SK-N-SH (cell line): ENCODE data around the gene ABITRAM. TPM values are rescaled to one million over a fixed set of nuclear protein-coding genes. Genes with fewer than 3 reads are reported as not detected.

ENCODE experiments used
- CTCF ChIA-PET: fragments of 300-600, 350-600 bp; formaldehyde crosslinking; extraction: SDS; loops from one replicate; lab custom pipeline; 2021; lab: Yijun Ruan, JAX
- POLR2A ChIA-PET: fragments of 350-600 bp; sonication (Branson Sonifier 250); formaldehyde crosslinking; extraction: SDS; loops from one replicate; lab custom pipeline; 2020; ENCODE audit warnings: antibody characterized with exemption, inconsistent platforms; lab: Yijun Ruan, JAX
- DNase-seq: peaks from one replicate; pipeline ENCODE4 v3.0.0; 2012
- H2AFZ ChIP-seq: fragments of 200-600 bp; sonication (generic); 2 replicates; pipeline ENCODE4 v1.8.1; 2016; ENCODE audit warnings: antibody characterized with exemption, mild to moderate bottlenecking, low read depth
- H3F3A ChIP-seq: fragments of 200-600 bp; sonication (generic); replicated peaks from 2 replicates; pipeline ENCODE3; 2016; ENCODE audit warnings: antibody characterized with exemption, mild to moderate bottlenecking; ENCODE audit not compliant: insufficient read depth
- H3K27ac ChIP-seq, 2 experiments: fragments of 200-500 bp in 1 of 2; fragments of 200-600 bp in 1 of 2; sonication (Bioruptor generic) in 1 of 2; sonication (generic), shearing (Covaris generic) in 1 of 2; 2 replicates each; pipeline versions ENCODE4 v1.5.1 to v1.6.1; 2014 to 2016; ENCODE audit warnings: low read depth in 2 of 2, inconsistent platforms in 1 of 2, low read length in 1 of 2, mild to moderate bottlenecking in 1 of 2, mixed read lengths in 1 of 2
- H3K27me3 ChIP-seq: fragments of 200-600 bp; sonication (generic), shearing (Covaris generic); 2 replicates; pipeline ENCODE4 v1.6.1; 2016; ENCODE audit warnings: mixed run types; ENCODE audit not compliant: insufficient read depth
- H3K36me3 ChIP-seq, 2 experiments: fragments of 200-500 bp in 1 of 2; fragments of 200-600 bp in 1 of 2; sonication (Bioruptor generic) in 1 of 2; sonication (generic) in 1 of 2; replicated peaks in 1 of 2; 2 replicates each; pipeline versions ENCODE3 to v1.5.1; 2014 to 2016; ENCODE audit warnings: low read length in 1 of 2, mild to moderate bottlenecking in 1 of 2; ENCODE audit not compliant: insufficient read depth in 2 of 2, control insufficient read depth in 1 of 2
- H3K4me1 ChIP-seq, 2 experiments: fragments of 200-500 bp in 1 of 2; fragments of 200-600 bp in 1 of 2; sonication (Bioruptor generic) in 1 of 2; sonication (generic), shearing (Covaris generic) in 1 of 2; 2 replicates each; pipeline versions ENCODE4 v1.5.1 to v1.6.1; 2014 to 2016; ENCODE audit warnings: low read depth in 1 of 2, low read length in 1 of 2, mixed run types in 1 of 2; ENCODE audit not compliant: insufficient read depth in 2 of 2, control insufficient read depth in 1 of 2
- H3K4me2 ChIP-seq: fragments of 200-600 bp; sonication (generic), shearing (Covaris generic); 2 replicates; pipeline ENCODE4 v1.6.1; 2017; ENCODE audit warnings: mixed run types
- H3K4me3 ChIP-seq, 2 experiments: fragments of 200-500 bp in 1 of 2; fragments of 200-600 bp in 1 of 2; sonication (Bioruptor generic) in 1 of 2; sonication (generic), shearing (Covaris generic) in 1 of 2; 2 replicates each; pipeline versions ENCODE4 v1.5.1 to v1.8.1; 2014 to 2016; ENCODE audit warnings: low read depth in 2 of 2, inconsistent platforms in 1 of 2, low read length in 1 of 2, mild to moderate bottlenecking in 1 of 2, mixed read lengths in 1 of 2, moderate library complexity in 1 of 2
- H3K79me2 ChIP-seq: fragments of 200-600 bp; sonication (generic); 2 replicates; pipeline ENCODE4 v1.8.1; 2017; ENCODE audit warnings: mild to moderate bottlenecking; ENCODE audit not compliant: insufficient read depth
- H3K9ac ChIP-seq: fragments of 200-600 bp; sonication (generic); 2 replicates; pipeline ENCODE4 v1.6.1; 2017; ENCODE audit warnings: mixed run types
- H3K9me2 ChIP-seq: fragments of 200-600 bp; sonication (generic); 2 replicates; pipeline ENCODE4 v1.6.1; 2017; ENCODE audit warnings: mixed run types
- H3K9me3 ChIP-seq: fragments of 200-600 bp; sonication (generic); 2 replicates; pipeline ENCODE4 v1.6.1; 2017; ENCODE audit warnings: mixed run types, mild to moderate bottlenecking, moderate library complexity
- H4K20me1 ChIP-seq: fragments of 200-600 bp; sonication (generic); 2 replicates; pipeline ENCODE4 v1.6.1; 2017; ENCODE audit warnings: mild to moderate bottlenecking, mixed run types; ENCODE audit not compliant: insufficient read depth
- ELF1 ChIP-seq: IDR thresholded peaks from 2 replicates; pipeline ENCODE4 v1.4.0; 2012
- FOSL2 ChIP-seq: IDR thresholded peaks from 2 replicates; pipeline ENCODE4 v1.4.0; 2012; ENCODE audit warnings: low read depth, mild to moderate bottlenecking, moderate library complexity, borderline replicate concordance
- FOXJ3 ChIP-seq: sonication (generic); formaldehyde crosslinking; IDR thresholded peaks from 2 replicates; pipeline ENCODE4 v1.5.1; 2020; ENCODE audit warnings: mild to moderate bottlenecking, missing genetic modification reagents
- GABPA ChIP-seq: IDR thresholded peaks from 2 replicates; pipeline ENCODE4 v1.4.0; 2012; ENCODE audit warnings: low read depth, mild to moderate bottlenecking
- GATA2 ChIP-seq: sonication (generic); formaldehyde crosslinking; IDR thresholded peaks from 2 replicates; pipeline ENCODE4 v1.5.0; 2020; ENCODE audit warnings: mild to moderate bottlenecking, missing genetic modification reagents
- MEF2A ChIP-seq: IDR thresholded peaks from 2 replicates; pipeline ENCODE4 v1.4.0; 2012; ENCODE audit warnings: low read depth, borderline replicate concordance
- NRF1 ChIP-seq: IDR thresholded peaks from 2 replicates; pipeline ENCODE4 v1.6.1; 2012; ENCODE audit warnings: low read depth, mild to moderate bottlenecking, low read length
- PBX3 ChIP-seq: IDR thresholded peaks from 2 replicates; pipeline ENCODE4; 2012
- RAD21 ChIP-seq: IDR thresholded peaks from 2 replicates; pipeline ENCODE4 v1.6.1; 2012; ENCODE audit warnings: mild to moderate bottlenecking, low read length
- REST ChIP-seq: IDR thresholded peaks from 2 replicates; pipeline ENCODE4 v1.6.1; 2012; ENCODE audit warnings: mild to moderate bottlenecking, low read depth, low read length, moderate library complexity
- RFX5 ChIP-seq: IDR thresholded peaks from 2 replicates; pipeline ENCODE4 v1.6.1; 2012; ENCODE audit warnings: mild to moderate bottlenecking, improper control_type of control experiment, low read length
- RXRA ChIP-seq: IDR thresholded peaks from 2 replicates; pipeline ENCODE4 v1.4.0; 2012; ENCODE audit warnings: low read depth, mild to moderate bottlenecking, borderline replicate concordance
- TAF1 ChIP-seq: IDR thresholded peaks from 2 replicates; pipeline ENCODE4 v1.6.1; 2012; ENCODE audit warnings: low read depth, mild to moderate bottlenecking, low read length, moderate library complexity, borderline replicate concordance
- ZBTB33 ChIP-seq: IDR thresholded peaks from 2 replicates; pipeline ENCODE4 v1.4.0; 2012; ENCODE audit warnings: low read depth, borderline replicate concordance
- WGBS: methylation state at CpG from one replicate; pipeline ENCODE4 v1.1.6; 2017; ENCODE audit warnings: low lambda C conversion rate; 5-methylcytosine and 5-hydroxymethylcytosine counted together
- polyA plus RNA-seq, 3 experiments: library from polyadenylated mRNA; depleted of rRNA; stranded (reverse); fragments of >200 nt; gene quantifications; 2 replicates each; pipeline ENCODE4 v1.2.3, GENCODE V29; 2012

Gene ABITRAM
- polyA plus RNA-seq, 1 of the 3 experiments (the other 2 are of a cell fraction) = 13.9 TPM

GRCh38 chr9:108950168-108950567, 16.0 kb downstream of the ABITRAM start:
- Histone ChIP-seq H3K4me1 (peaks cover 2 to 4% of the 10 kb centered on the region in 2 experiments; a peak in 2 of 4 replicates), H4K20me1 (no peaks in the 10 kb centered on the region), H3K27ac (no peak overlapping the region), H3K4me3 (no peak overlapping the region), H3K9ac (no peak overlapping the region), H3K27me3 (no peaks in the 10 kb centered on the region), H3K4me2 (no peak overlapping the region), H2AFZ (no peak overlapping the region), H3K36me3 (peaks cover 11 to 25% of the 10 kb centered on the region in 2 experiments), H3K79me2 (no peaks in the 10 kb centered on the region), H3K9me3 (no peaks in the 10 kb centered on the region), H3K9me2 (no peaks in the 10 kb centered on the region), H3F3A (peaks cover 7% of the 10 kb centered on the region)
- 88% methylated on average over 1 of the region's 1 CpG for WGBS
- no peak for DNase-seq
- CTCF ChIA-PET = interaction anchor here (0.9 to 1.4 kb wide), 3 partner anchors 8 to 11 kb away, joined by 3 to 4 read pairs (median 3); no protein-coding TSS in a partner anchor
- POLR2A ChIA-PET = no interaction called here
- TF ChIP-seq GATA2 (CRISPR knock-in tag) = no peak
- no peak for TF ChIP-seq REST
- no peak for TF ChIP-seq FOXJ3 (CRISPR knock-in tag)
- TF ChIP-seq ZBTB33 = no peak
- TF ChIP-seq RAD21 = no peak
- TF ChIP-seq GABPA = no peak
- TF ChIP-seq ELF1 = no peak
- TF ChIP-seq TAF1 = no peak
- TF ChIP-seq FOSL2 = no peak
- TF ChIP-seq PBX3 = no peak
- TF ChIP-seq MEF2A = no peak
- no peak for TF ChIP-seq RFX5
- no peak for TF ChIP-seq NRF1
- no peak for TF ChIP-seq RXRA
